Right cardiac atrium (tissue), 5 donors: ENCODE data around the gene GAPVD1. TPM values are rescaled to one million over a fixed set of nuclear protein-coding genes. Genes with fewer than 3 reads are reported as not detected.

Source experiments
- ATAC-seq, 2 donors: fragments of 200-7000 bp; cut with Tn5 transposase; one replicate each; pipeline versions ENCODE4 v1.8.0 to v1.9.1; 2020; ENCODE audit warnings: moderate library complexity in 2 of 2, mild to moderate bottlenecking in 1 of 2
- DNase-seq, 3 donors: peaks; one replicate each; pipeline ENCODE4 v3.0.0-alpha.2; 2020
- H3K27ac ChIP-seq: one replicate; pipeline ENCODE4 v1.5.1; 2013; ENCODE audit warnings: mild to moderate bottlenecking, low read length, control low read depth, moderate library complexity
- H3K27me3 ChIP-seq: one replicate; pipeline ENCODE4 v1.6.1; 2013; ENCODE audit not compliant: control insufficient read depth, insufficient read depth
- H3K4me1 ChIP-seq: one replicate; pipeline ENCODE4 v1.6.1; 2013; ENCODE audit warnings: low read length; ENCODE audit not compliant: control insufficient read depth, insufficient read depth
- H3K4me3 ChIP-seq: one replicate; pipeline ENCODE4 v1.5.1; 2013; ENCODE audit warnings: low read length, control low read depth
- H3K9me3 ChIP-seq: one replicate; pipeline ENCODE4 v1.6.1; 2013; ENCODE audit warnings: low read length; ENCODE audit not compliant: control insufficient read depth
- WGBS: extraction: QIAGEN DNeasy Blood & Tissue Kit; methylation state at CpG from one replicate; pipeline ENCODE4 v1.1.7; 2013; 5-methylcytosine and 5-hydroxymethylcytosine counted together
- intact Hi-C, 4 donors: fragments of 100-400 bp; cut with DNase I; formaldehyde crosslinking; loops; one replicate each; pipeline versions ENCODE4 v1.11.0 to v1.14.0; 2022 to 2023
- polyA plus RNA-seq: library from polyadenylated mRNA; stranded (reverse); fragments of 200-250 nt; gene quantifications from one replicate; pipeline ENCODE4 v1.2.3, GENCODE V29; 2013
- total RNA-seq, 4 donors: library from RNA; stranded (reverse); fragmentation: NEBNext Ultra II Directional; extraction: Animal tissue kit (Norgen Biotek cat#: 25700); gene quantifications; one replicate each; pipeline ENCODE4 v1.2.1, GENCODE V29; 2021
- donor health status: healthy with polysubstance abuse.
- donor health status: DM: no; HTN: yes; CAD: no.
- donor health status: DM: no; HTN: no; CAD: no.
- donor health status: DM: no; HTN: yes; CAD: no; lungs with severe emphysema.
- donor health status: DM: yes; HTN: yes; CAD: no.

GAPVD1 gene
- total and polyA plus RNA-seq, 5 donors = 8.1 to 45.7 (median 33.1) TPM

- H3K9me3 ChIP-seq = no peaks in the 10 kb centered on the region
- H3K4me3 ChIP-seq = no peak overlapping the region
- H3K27me3 ChIP-seq = no peaks in the 10 kb centered on the region
- H3K27ac ChIP-seq = no peak overlapping the region
- no peaks in the 10 kb centered on the region for H3K4me1 ChIP-seq
- ATAC-seq (no peak), DNase-seq (peak in 1 of 3 donors; percentile 22)
- WGBS = 86% methylated on average over 9 of the region's 9 CpGs
- intact Hi-C loops = loop anchor here in 1 of 4 donors (5.0 to 10.0 kb wide), 2 partner anchors 121 to 604 kb away; partner anchors contain the start of gene NR6A1
Observed at GRCh38 chr9:125375820-125376219, 114.2 kb downstream of the GAPVD1 start.

- DNase-seq (no peak), ATAC-seq (no peak)
- Histone ChIP-seq H3K4me1 (no peaks in the 10 kb centered on the region), H3K4me3 (no peak overlapping the region), H3K9me3 (no peaks in the 10 kb centered on the region), H3K27me3 (no peaks in the 10 kb centered on the region), H3K27ac (no peak overlapping the region)
- intact Hi-C loops = loop anchor here in 1 of 4 donors (5.0 to 10.0 kb wide), 2 partner anchors 122 to 604 kb away; partner anchors contain the start of gene NR6A1
- 78% methylated on average over 24 of the region's 24 CpGs for WGBS
Observed at GRCh38 chr9:125376261-125377226, 114.9 kb downstream of the GAPVD1 start.

GRCh38 chr9:125377584-125378250 lies 116.1 kb downstream of the GAPVD1 start:
- Histone ChIP-seq H3K4me3 (no peak overlapping the region), H3K9me3 (no peaks in the 10 kb centered on the region), H3K4me1 (no peaks in the 10 kb centered on the region), H3K27me3 (no peaks in the 10 kb centered on the region), H3K27ac (no peak overlapping the region)
- intact Hi-C loops = loop anchor here in 1 of 4 donors (5.0 to 10.0 kb wide), 2 partner anchors 123 to 605 kb away; partner anchors contain the start of gene NR6A1
- ATAC-seq (no peak), DNase-seq (no peak)
- WGBS = 65% methylated on average over 8 of the region's 8 CpGs

GRCh38 chr9:125378778-125379177 lies 117.2 kb downstream of the GAPVD1 start:
- ATAC-seq = no peak
- 57% methylated on average over 9 of the region's 9 CpGs for WGBS
- intact Hi-C loops = loop anchor here in 1 of 4 donors (5.0 to 10.0 kb wide), 2 partner anchors 124 to 606 kb away; partner anchors contain the start of gene NR6A1

GRCh38 chr9:125379208-125379607 lies 117.6 kb downstream of the GAPVD1 start:
- no peak overlapping the region for H3K4me3 ChIP-seq
- ATAC-seq (no peak), DNase-seq (no peak)
- no peaks in the 10 kb centered on the region for H3K27me3 ChIP-seq
- 64% methylated on average over 5 of the region's 5 CpGs for WGBS
- intact Hi-C loops = loop anchor here in 1 of 4 donors (5.0 to 10.0 kb wide), 2 partner anchors 124 to 607 kb away; partner anchors contain the start of gene NR6A1
- H3K9me3 ChIP-seq = no peaks in the 10 kb centered on the region
- H3K27ac ChIP-seq = no peak overlapping the region
- no peaks in the 10 kb centered on the region for H3K4me1 ChIP-seq

More at GRCh38 chr9:125378778-125379177, 117.2 kb downstream of the GAPVD1 start:
- Histone ChIP-seq H3K9me3 (no peaks in the 10 kb centered on the region), H3K27me3 (no peaks in the 10 kb centered on the region), H3K4me1 (no peaks in the 10 kb centered on the region), H3K4me3 (no peak overlapping the region), H3K27ac (no peak overlapping the region)
- DNase-seq = peak in 1 of 3 donors; percentile 4

- Histone ChIP-seq H3K27me3 (no peaks in the 10 kb centered on the region), H3K27ac (no peak overlapping the region), H3K4me3 (no peak overlapping the region), H3K9me3 (no peaks in the 10 kb centered on the region), H3K4me1 (no peaks in the 10 kb centered on the region)
- intact Hi-C loops = no loop called here
- ATAC-seq (no peak), DNase-seq (peak in 1 of 3 donors; percentile 19)
- WGBS = 78% methylated on average over 8 of the region's 8 CpGs
Observed at GRCh38 chr9:125380406-125380805, 118.8 kb downstream of the GAPVD1 start.

- H3K4me1 ChIP-seq = no peaks in the 10 kb centered on the region
- 85% methylated on average over 14 of the region's 14 CpGs for WGBS
- no peak overlapping the region for H3K4me3 ChIP-seq
- no peak overlapping the region for H3K27ac ChIP-seq
- intact Hi-C loops = no loop called here
- DNase-seq = no peak
- H3K27me3 ChIP-seq = no peaks in the 10 kb centered on the region
- peak in 1 of 2 donors; percentile 19 for ATAC-seq
- no peaks in the 10 kb centered on the region for H3K9me3 ChIP-seq
Observed at GRCh38 chr9:125387861-125388524, 126.4 kb downstream of the GAPVD1 start.

GRCh38 chr9:125388978-125389377 lies 127.4 kb downstream of the GAPVD1 start:
- H3K27me3 ChIP-seq = no peaks in the 10 kb centered on the region
- intact Hi-C loops = no loop called here
- DNase-seq (no peak), ATAC-seq (no peak)
- H3K9me3 ChIP-seq = no peaks in the 10 kb centered on the region
- no peak overlapping the region for H3K27ac ChIP-seq
- no peaks in the 10 kb centered on the region for H3K4me1 ChIP-seq
- H3K4me3 ChIP-seq = no peak overlapping the region
- 59% methylated on average over 6 of the region's 6 CpGs for WGBS

GRCh38 chr9:125391704-125392103 lies 130.1 kb downstream of the GAPVD1 start:
- DNase-seq (no peak), ATAC-seq (no peak)
- Histone ChIP-seq H3K27ac (no peak overlapping the region), H3K9me3 (no peaks in the 10 kb centered on the region), H3K4me1 (no peaks in the 10 kb centered on the region), H3K27me3 (no peaks in the 10 kb centered on the region), H3K4me3 (no peak overlapping the region)
- intact Hi-C loops = no loop called here
- 89% methylated on average over 6 of the region's 6 CpGs for WGBS

GRCh38 chr9:125393426-125393825 lies 131.8 kb downstream of the GAPVD1 start:
- H3K27me3 ChIP-seq = no peaks in the 10 kb centered on the region
- ATAC-seq (no peak), DNase-seq (no peak)
- 93% methylated on average over 3 of the region's 3 CpGs for WGBS
- H3K4me3 ChIP-seq = no peak overlapping the region
- H3K27ac ChIP-seq = no peak overlapping the region
- no peaks in the 10 kb centered on the region for H3K4me1 ChIP-seq
- H3K9me3 ChIP-seq = no peaks in the 10 kb centered on the region
- intact Hi-C loops = no loop called here
